Colonic mucosa (tissue), 4 donors: ENCODE measurements around the gene CAMTA1. TPM values are rescaled to one million over a fixed set of nuclear protein-coding genes. Genes with fewer than 3 reads are reported as not detected.
"Not testable (repeated sequence)": the region's sequence is repeated elsewhere in the genome, so short reads cannot be mapped to it uniquely, and the experiment has no call there.

Experiments used
- DNase-seq: peaks from one replicate; pipeline ENCODE4 v3.0.0-alpha.2; 2020
- H3K27ac ChIP-seq: fragments of 200-600 bp; one replicate; pipeline ENCODE4 v1.8.0; 2021
- H3K27me3 ChIP-seq: fragments of 200-600 bp; one replicate; pipeline ENCODE4 v1.8.0; 2021
- H3K36me3 ChIP-seq: fragments of 200-600 bp; one replicate; pipeline ENCODE4 v1.8.0; 2021
- H3K4me1 ChIP-seq: fragments of 200-600 bp; one replicate; pipeline ENCODE4 v1.8.0; 2021; ENCODE audit warnings: mild to moderate bottlenecking
- H3K4me3 ChIP-seq: fragments of 200-600 bp; one replicate; pipeline ENCODE4 v1.8.0; 2021
- H3K9ac ChIP-seq, 2 donors: one replicate each; pipeline ENCODE4 v1.7.0; 2013; ENCODE audit warnings: control low read depth in 2 of 2, low read depth in 2 of 2, low read length in 2 of 2
- H3K9me3 ChIP-seq: fragments of 200-600 bp; one replicate; pipeline ENCODE4 v1.8.0; 2021
- CTCF ChIP-seq: fragments of 200-600 bp; IDR thresholded peaks from one replicate; pipeline ENCODE4 v1.8.0; 2022; ENCODE audit warnings: antibody characterized with exemption, mild to moderate bottlenecking
- intact Hi-C: fragments of 100-400 bp; cut with DNase I; formaldehyde crosslinking; loops from one replicate; pipeline ENCODE4 v1.14.1; 2022
- total RNA-seq, 2 donors: library from RNA; stranded (reverse); fragmentation: NEBNext Ultra II Directional in 1 of 2; extraction: Animal tissue kit (Norgen Biotek cat#: 25700) in 1 of 2; gene quantifications; one replicate each; pipeline ENCODE4 v1.2.1, GENCODE V29; 2021
- donor health status: healthy.
- donor health status: DM: no; HTN: no; CAD: no.
- donor health status: DM: no; HTN: no; CAD: no.

CAMTA1 gene
- total RNA-seq, 2 donors from 2014 or later: 76.8 to 92.8 TPM

- TF ChIP-seq CTCF: no peak
- intact Hi-C loops: no loop called here
- DNase-seq: no peak
Measured at GRCh38 chr1:7595336-7595735, 810.1 kb downstream of the CAMTA1 start.

GRCh38 chr1:7596126-7596965, 811.1 kb downstream of the CAMTA1 start:
- H3K9ac ChIP-seq: no peak overlapping the region
- H3K9me3 ChIP-seq: no peaks in the 10 kb centered on the region
- DNase-seq: no peak
- H3K27me3 ChIP-seq: no peaks in the 10 kb centered on the region
- H3K27ac ChIP-seq: no peak overlapping the region
- no peak overlapping the region for H3K4me3 ChIP-seq
- no peaks in the 10 kb centered on the region for H3K4me1 ChIP-seq
- H3K36me3 ChIP-seq: no peaks in the 10 kb centered on the region
- no peak for TF ChIP-seq CTCF
- intact Hi-C loops: no loop called here

More at GRCh38 chr1:7595336-7595735, 810.1 kb downstream of the CAMTA1 start:
- Histone ChIP-seq H3K36me3 (no peaks in the 10 kb centered on the region), H3K27me3 (no peaks in the 10 kb centered on the region), H3K4me3 (no peak overlapping the region), H3K27ac (no peak overlapping the region), H3K9me3 (no peaks in the 10 kb centered on the region), H3K4me1 (no peaks in the 10 kb centered on the region), H3K9ac (no peak overlapping the region)

- H3K27me3 ChIP-seq, DNase-seq, H3K4me3 ChIP-seq, H3K9me3 ChIP-seq, intact Hi-C loops, H3K9ac ChIP-seq, H3K4me1 ChIP-seq, H3K27ac ChIP-seq, H3K36me3 ChIP-seq: not testable (repeated sequence)
Measured at GRCh38 chr1:7598058-7598457, 812.8 kb downstream of the CAMTA1 start.

- H3K4me1 ChIP-seq, H3K9ac ChIP-seq, H3K4me3 ChIP-seq, intact Hi-C loops, H3K27me3 ChIP-seq, H3K27ac ChIP-seq, H3K36me3 ChIP-seq, H3K9me3 ChIP-seq, DNase-seq: not testable (repeated sequence)
Measured at GRCh38 chr1:7604906-7605305, 819.7 kb downstream of the CAMTA1 start.

GRCh38 chr1:7606096-7606495, 820.8 kb downstream of the CAMTA1 start:
- TF ChIP-seq CTCF: no peak
- H3K36me3 ChIP-seq: no peaks in the 10 kb centered on the region
- H3K27me3 ChIP-seq: no peaks in the 10 kb centered on the region
- no peak for DNase-seq
- intact Hi-C loops: no loop called here
- H3K27ac ChIP-seq: no peak overlapping the region
- no peak overlapping the region for H3K4me3 ChIP-seq
- no peaks in the 10 kb centered on the region for H3K4me1 ChIP-seq
- no peak overlapping the region for H3K9ac ChIP-seq
- H3K9me3 ChIP-seq: no peaks in the 10 kb centered on the region

GRCh38 chr1:7607097-7607496, 821.8 kb downstream of the CAMTA1 start:
- no peak for DNase-seq

More at GRCh38 chr1:7607097-7607496, 821.8 kb downstream of the CAMTA1 start:
- Histone ChIP-seq H3K9ac (no peak overlapping the region), H3K9me3 (no peaks in the 10 kb centered on the region), H3K36me3 (no peaks in the 10 kb centered on the region), H3K27me3 (no peaks in the 10 kb centered on the region), H3K27ac (no peak overlapping the region), H3K4me3 (no peak overlapping the region), H3K4me1 (no peaks in the 10 kb centered on the region)
- TF ChIP-seq CTCF: no peak
- intact Hi-C loops: no loop called here
